Measurements from ENCODE around the gene STK32C.

GRCh38 chr10:132353456-132354355, 46.0 kb upstream of the STK32C start:
- TF ChIP-seq L3MBTL2 (conservative IDR thresholded peaks at IDR 0.05) (no peak), CTBP1 (IDR thresholded peaks at IDR 0.05; ENCODE audit: borderline replicate concordance) (no peak), BHLHE40 (IDR thresholded peaks at IDR 0.05; ENCODE audit: borderline replicate concordance) (no peak), SUZ12 (IDR thresholded peaks at IDR 0.05) (no peak), TARDBP (IDR thresholded peaks at IDR 0.05) (no peak), FOXK2 (IDR thresholded peaks at IDR 0.05) (no peak), SP1 (IDR thresholded peaks at IDR 0.05) (no peak)

Data from HEK293T (cell line).